Measurements from ENCODE around the gene SUPT7L. TPM values are rescaled to one million over a fixed set of nuclear protein-coding genes. Genes with fewer than 3 reads are reported as not detected.

The SUPT7L gene
- total and polyA plus RNA-seq, 2 of the 13 experiments (the other 11 are each of a cell fraction or from before 2014, with no cell fraction given), result 32.9 to 77.5 TPM

- Histone ChIP-seq H4K20me1 (ENCODE audit: insufficient read depth, low read length) (no peaks in the 10 kb centered on the region), H3K4me2 (ENCODE audit: low read depth, low read length) (no peak overlapping the region), H3K27me3 (ENCODE audit: control insufficient read depth in 1 of 2, insufficient read depth in 2 of 2, low read length in 2 of 2) (no peaks in the 10 kb centered on the region), H3K27ac (ENCODE audit: extremely low read length, insufficient read depth, low read length) (no peak overlapping the region), H3K79me2 (ENCODE audit: insufficient read depth, low read length) (no peaks in the 10 kb centered on the region), H3K4me1 (ENCODE audit: insufficient read depth, low read length) (peaks cover 11% of the 10 kb centered on the region), H2AFZ (ENCODE audit: low read length) (no peak overlapping the region), H3K36me3 (replicated peaks in 1 of 2; ENCODE audit: control insufficient read depth in 1 of 2, insufficient read depth in 2 of 2, low read length in 2 of 2) (peaks cover 14 to 74% of the 10 kb centered on the region in 2 experiments), H3K9ac (ENCODE audit: insufficient read depth, low read depth, low read length) (no peak overlapping the region), H3K4me3 (replicated peaks in 1 of 3; ENCODE audit: insufficient read depth in 1 of 3, low read depth in 2 of 3, low read length in 3 of 3) (no peak overlapping the region), H3K9me3 (ENCODE audit: low read length) (no peaks in the 10 kb centered on the region)
- CTCF ChIA-PET (ENCODE audit: low intra/inter-chr PET ratio, low total read pairs), result interaction anchor here (2.9 kb wide), 1 partner anchor 273 kb away, joined by 23 read pairs; the partner anchor contains the start of gene PPM1G
- no TSS peak for BruUV-seq (replicated peaks)
- DNase-seq (ENCODE audit: low spot score), result peak; percentile 30
- no peak for ATAC-seq
- intact Hi-C loops (cut with micrococcal nuclease; ENCODE audit: unreplicated experiment), result loop anchor here (2.0 kb wide), 2 partner anchors 273 to 771 kb away; partner anchors contain the start of gene PPM1G
- POLR2A ChIA-PET, result interaction anchor here (0.6 to 1.9 kb wide), 5 partner anchors 18 to 1225 kb away, joined by 3 to 4 read pairs (median 4); partner anchors contain the start of genes PPM1G, SLC4A1AP, SUPT7L and ZNF512
- in situ Hi-C loops (cut with HindIII; ENCODE audit: extremely low pct_ligation_motif_present, low pct_unique_long_range_greater_than_20kb), result no loop called here
- TF ChIP-seq ZNF276 (CRISPR knock-in tag; IDR thresholded peaks at IDR 0.05; ENCODE audit: low read depth) (no peak), SUZ12 (IDR thresholded peaks at IDR 0.05; ENCODE audit: low read depth, low read length) (no peak), TFDP2 (CRISPR knock-in tag; IDR thresholded peaks at IDR 0.05) (no peak), ZNF841 (CRISPR knock-in tag; IDR thresholded peaks at IDR 0.05; ENCODE audit: borderline replicate concordance) (no peak), FOSL1 (CRISPR knock-in tag; IDR thresholded peaks at IDR 0.05; ENCODE audit: borderline replicate concordance) (no peak), NFRKB (IDR thresholded peaks at IDR 0.05) (no peak)
- WGBS (ENCODE audit: low lambda C conversion rate), result 100% methylated on average over 1 of the region's 1 CpG
- no peak for FAIRE-seq
Observed at GRCh38 chr2:27681841-27682240, 18.4 kb upstream of the SUPT7L start.
